Colon (tissue), 2 donors: ENCODE results near the gene EXOC4.
"Not testable (repeated sequence)": the region's sequence is repeated elsewhere in the genome, so short reads cannot be mapped to it uniquely, and the experiment has no call there.

Experiments used
- FAIRE-seq: peaks from 2 replicates; lab custom pipeline; 2012; peaks lifted over from hg19 to GRCh38; lab: Jason Lieb, UNC
- donor health status: control.
- donor health status: control.

Gene EXOC4

DNA sequence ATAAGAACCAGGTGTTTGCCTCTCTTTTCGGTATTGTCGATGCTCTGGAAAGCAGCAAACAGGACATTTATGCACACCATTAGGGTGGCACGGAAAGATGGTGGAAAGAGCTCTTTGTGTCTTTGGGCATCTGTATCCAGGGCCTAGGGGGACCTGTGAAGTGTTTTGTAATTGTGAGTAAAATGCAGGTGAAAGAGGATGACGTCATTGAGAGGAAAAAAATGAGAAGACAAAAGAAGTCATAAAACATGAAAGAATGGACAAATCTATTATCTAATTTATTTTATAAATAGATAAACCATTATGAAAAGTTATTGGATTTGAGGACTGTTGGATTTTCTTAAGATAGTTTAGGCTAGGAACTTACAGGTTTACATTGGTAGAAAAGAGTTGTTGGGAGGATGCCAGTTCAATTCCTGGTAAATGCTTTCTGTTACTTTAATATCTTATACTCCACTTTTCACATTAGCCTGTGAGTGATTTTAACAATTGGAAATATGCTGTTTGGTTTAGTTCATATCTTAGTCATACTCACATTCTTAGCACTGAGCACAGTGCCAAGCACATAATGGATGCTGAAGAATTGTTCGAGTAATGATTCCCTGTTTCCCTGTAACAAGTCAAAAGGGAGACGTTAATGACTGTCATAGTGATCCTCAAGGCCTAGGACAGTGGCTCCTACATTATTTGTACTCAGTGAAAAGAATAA is 62.6 kb downstream of the EXOC4 start:
- FAIRE-seq: no peak

- FAIRE-seq: no peak
These were observed 67.0 kb downstream of the EXOC4 start for GRCh38 chr7:133319842-133320241.

DNA sequence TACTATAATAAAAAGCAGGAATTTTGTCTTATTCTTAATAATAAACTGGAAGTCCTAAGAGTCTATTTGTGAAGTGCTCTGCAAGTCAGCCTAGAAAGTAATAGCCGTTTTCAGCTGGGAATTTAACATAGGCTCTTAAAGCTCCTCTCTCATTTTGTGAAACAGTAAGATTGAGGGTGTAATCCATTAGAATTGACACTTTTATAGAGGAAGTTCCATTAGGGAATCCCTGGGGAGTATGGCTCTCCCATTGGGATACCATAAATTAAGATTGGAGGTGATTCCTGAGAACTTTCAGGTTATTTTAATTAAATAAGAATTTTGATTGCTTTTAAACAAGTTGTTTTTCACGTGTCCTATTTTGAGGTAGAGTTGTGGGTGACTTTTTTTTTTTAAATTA is 68.0 kb downstream of the EXOC4 start:
- no peak for FAIRE-seq

- not testable (repeated sequence) for FAIRE-seq
These were observed 68.5 kb downstream of the EXOC4 start for GRCh38 chr7:133321366-133321765.

DNA sequence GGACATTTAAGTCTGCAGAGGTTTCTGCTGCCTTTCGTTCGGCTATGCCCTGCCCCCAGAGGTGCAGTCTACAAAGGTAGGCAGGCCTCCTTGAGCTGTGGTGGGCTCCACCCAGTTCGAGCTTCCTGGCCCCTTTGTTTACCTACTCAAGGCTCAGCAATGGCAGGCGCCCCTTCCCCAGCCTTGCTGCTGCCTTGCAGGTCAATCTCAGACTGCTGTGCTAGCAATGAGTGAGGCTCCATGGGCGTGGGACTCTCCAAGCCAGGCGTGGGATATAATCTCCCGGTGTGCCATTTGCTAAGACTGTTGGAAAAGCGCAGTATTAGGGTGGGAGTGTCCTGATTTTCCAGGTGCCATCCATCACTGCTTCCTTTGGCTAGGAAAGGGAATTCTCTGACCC is 73.9 kb downstream of the EXOC4 start:
- FAIRE-seq: not testable (repeated sequence)

DNA sequence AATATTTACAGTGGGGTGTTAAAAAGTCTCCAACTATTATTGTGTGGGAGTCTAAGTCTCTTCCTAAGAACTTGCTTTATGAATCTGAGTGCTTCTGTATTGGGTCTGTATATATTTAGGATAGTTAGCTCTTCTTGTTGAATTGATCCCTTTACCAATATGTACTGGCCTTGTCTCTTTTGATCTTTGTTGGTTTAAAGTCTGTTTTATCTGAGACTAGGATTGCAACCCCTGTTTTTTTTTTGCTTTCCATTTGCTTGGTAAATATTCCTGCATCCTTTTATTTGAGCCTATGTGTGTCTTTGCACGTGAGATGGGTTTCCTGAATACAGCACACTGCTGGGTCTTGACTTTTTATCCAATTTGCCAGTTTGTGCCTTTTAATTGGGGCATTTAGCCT is 75.1 kb downstream of the EXOC4 start:
- not testable (repeated sequence) for FAIRE-seq

GRCh38 chr7:133330085-133330484 is 77.2 kb downstream of the EXOC4 start:
- no peak for FAIRE-seq

DNA sequence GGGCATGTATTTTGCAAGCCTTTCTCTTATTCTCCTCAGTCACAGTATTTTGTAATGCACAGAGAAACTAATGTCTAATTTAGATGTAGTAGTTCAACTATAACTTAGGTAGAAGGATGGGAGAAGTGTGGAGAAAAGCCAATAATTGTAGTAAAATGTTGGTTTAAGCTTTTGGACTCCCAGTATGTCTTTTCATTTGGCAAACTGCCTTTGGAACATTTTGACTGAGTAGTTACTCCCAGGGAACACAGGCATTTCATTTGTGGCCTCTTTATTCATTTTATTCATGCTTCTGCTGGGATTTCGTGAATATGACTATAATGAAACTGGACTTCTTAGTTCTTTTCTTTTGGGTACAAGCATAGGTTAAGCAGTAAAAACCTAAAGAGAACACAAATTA is 79.0 kb downstream of the EXOC4 start:
- no peak for FAIRE-seq

- FAIRE-seq: no peak
These were observed 86.9 kb downstream of the EXOC4 start for GRCh38 chr7:133339772-133340171.

- FAIRE-seq: no peak
These were observed 91.4 kb downstream of the EXOC4 start for GRCh38 chr7:133344275-133344674.

DNA sequence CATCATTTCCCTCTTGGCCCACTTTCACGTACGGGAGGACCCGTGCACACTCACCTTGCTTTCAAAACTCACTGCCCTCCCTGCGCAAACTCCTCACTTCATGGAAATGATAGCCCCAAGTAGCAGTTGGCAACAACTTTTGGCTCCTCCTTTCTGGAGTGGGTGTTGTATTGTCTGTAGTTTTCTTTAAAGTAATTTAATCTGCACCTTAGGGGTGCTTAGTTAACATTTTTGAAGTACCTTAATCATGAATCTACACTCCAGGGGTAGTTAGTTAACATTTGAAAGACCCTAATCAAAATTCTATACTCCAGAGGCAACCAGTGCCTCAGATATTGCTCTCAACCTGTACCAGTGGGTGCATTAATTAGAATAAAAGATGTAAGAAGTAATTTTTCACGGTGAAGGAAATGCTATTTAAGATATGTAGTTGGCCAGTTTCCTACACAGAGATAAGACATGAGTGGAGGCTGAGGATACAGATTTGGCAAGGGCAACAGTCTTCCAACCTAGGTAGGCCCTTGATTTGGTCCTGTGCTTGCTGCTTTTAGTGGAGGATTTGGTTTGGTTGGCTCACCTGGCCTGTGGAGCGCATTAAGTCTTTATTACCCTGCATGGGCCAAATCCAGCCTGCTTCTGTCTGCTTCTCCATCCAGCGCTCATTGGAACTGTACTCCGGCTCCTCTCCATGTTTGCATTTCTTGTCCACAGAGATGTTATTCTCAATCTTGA is 93.0 kb downstream of the EXOC4 start:
- FAIRE-seq: no peak

GRCh38 chr7:133348250-133348649 is 95.4 kb downstream of the EXOC4 start:
- no peak for FAIRE-seq

GRCh38 chr7:133349101-133349500 is 96.2 kb downstream of the EXOC4 start:
- FAIRE-seq: no peak

DNA sequence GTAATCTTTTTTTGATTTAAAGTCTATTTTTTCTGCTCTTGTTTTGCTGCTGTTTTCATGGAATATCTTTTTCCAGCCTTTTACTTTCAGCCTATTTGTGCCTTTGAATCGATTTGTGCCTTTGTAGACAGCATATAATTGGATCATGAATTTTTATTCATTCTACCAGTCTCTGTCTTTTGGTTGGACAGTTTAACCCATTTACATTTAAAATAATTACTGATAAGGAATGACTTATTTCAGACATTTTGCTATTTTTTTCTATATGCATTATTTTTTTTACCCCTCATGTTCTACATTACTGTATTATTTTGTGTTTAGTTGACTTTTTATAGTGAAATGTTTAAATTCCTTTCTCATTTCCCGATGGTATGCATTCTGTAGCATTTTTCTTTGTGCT is 99.6 kb downstream of the EXOC4 start:
- no peak for FAIRE-seq

DNA sequence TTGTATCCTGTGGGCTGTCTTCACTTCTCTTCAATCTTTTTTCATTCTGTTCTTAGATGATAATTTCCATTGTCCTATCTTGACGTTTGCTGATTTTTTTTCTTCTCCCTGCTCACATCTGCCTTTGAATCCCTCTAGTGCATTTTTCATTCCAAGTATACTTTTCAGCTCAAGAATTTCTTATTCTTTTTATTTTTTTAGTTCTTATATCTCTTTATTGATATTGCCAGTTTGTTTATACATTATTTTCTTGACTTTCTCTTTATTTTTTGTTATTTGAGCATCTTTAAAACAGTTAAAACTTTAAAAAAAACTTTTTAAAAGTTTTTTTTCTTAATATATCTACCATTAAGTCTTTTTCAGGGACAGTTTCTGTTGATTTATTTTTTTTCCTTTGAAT is 100.9 kb downstream of the EXOC4 start:
- FAIRE-seq: no peak

DNA sequence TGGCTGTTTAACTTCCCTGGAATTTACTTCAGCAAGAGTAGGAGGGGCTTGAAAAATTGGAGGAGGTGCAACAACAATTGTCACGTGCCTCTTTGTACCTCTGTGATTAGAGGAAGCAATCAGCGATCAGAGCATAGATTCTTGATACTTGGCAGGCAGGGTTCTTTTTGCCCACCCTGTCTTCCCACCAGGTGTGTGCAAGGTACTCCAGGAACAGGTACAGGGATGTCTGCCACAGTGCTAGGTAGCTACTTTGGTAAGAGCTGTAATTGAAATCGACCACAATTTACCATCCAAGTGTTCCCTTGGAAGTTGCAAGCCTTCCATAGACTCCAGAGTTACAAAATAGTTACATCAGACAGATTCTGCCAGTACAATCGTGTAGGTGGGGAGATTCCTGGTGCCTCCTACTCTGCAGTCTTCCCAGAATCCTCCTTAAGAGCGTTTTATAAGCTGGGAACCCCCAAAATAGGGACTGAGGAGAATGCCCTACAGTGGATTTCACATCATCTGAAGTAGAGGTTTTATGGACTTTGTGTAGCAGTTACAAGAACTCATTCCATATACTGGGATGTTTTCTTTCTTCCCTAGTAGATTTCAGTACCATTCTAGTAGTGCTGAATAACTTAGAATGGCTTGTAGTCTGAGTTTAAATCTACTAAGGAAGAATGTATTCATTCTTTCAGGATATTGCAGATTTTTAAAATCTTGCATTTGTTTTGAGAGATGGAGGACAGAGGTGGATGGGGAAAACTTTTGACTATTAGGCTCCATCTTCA is 101.9 kb downstream of the EXOC4 start:
- FAIRE-seq: no peak

DNA sequence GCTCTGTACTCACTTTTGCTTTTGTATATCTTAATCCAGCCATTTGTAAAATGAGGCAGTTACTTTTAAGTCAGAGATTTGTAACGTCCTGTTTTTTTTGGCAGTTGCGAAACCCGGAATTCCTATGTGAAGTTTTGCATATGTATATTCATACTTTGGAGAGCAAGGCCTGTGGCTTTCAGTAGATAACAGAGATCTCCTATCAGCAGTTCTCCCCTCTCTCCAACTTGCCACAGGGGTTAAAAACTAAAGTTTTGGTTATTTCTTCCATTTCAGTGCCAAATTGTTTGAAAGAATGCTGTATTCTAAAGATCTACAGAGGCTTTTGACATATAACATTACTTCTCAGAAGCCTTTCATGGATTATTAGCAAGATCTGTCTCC is 102.4 kb downstream of the EXOC4 start:
- no peak for FAIRE-seq

DNA sequence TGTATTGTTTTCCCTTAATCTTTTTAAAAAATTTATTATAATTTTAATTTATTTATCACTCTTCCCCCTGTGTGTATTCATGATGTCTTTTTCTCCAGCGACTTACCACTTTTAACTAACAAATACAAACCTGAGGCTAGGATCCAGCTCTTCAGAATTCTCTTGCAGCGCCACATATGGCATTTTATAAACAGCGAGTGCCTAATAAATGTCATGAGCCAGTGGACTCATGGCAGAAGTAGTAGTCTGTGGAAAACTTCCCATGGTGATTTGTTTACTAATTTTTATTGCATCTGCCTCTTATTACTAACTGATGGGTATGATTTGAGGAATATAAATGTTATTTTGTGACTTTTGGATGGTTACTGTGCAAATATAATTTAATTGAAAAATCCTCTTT is 102.9 kb downstream of the EXOC4 start:
- FAIRE-seq: no peak

DNA sequence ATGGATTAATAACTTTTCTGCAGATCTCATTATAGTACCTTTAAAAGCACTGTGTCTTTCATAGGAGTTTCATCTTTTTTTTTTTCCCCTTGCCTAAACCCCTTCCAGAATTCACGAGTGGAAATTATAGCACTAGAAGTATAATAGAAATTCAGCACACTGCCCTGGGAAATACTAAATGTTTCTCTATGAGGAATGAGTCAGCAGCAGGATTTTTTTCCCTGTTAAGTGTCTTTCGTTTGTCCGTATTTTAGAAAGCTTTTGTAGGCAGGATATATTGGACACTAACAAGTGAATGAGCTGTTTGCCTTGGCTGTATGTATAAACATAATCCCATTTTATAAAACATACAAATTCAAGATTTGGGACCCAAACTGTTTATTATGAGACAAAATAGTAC is 105.8 kb downstream of the EXOC4 start:
- FAIRE-seq: no peak

DNA sequence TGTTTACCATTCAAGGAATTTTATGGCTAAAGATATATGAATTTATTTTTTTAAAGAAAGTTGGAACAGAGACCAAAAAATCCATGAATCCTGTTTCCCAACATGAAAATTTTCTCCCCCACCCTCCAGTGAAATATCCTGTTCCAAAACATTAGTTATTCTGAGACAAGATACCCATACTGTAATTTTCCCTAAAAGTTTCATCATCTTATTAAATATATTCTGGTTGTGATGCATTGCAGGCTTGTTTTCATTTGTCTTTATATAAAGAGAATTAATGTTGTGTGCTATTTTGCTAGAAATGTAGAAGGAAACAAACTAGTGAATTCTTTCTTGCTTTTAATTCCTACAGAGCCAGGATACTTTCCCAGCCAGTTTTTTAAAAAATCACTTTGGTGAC is 106.6 kb downstream of the EXOC4 start:
- FAIRE-seq: no peak

DNA sequence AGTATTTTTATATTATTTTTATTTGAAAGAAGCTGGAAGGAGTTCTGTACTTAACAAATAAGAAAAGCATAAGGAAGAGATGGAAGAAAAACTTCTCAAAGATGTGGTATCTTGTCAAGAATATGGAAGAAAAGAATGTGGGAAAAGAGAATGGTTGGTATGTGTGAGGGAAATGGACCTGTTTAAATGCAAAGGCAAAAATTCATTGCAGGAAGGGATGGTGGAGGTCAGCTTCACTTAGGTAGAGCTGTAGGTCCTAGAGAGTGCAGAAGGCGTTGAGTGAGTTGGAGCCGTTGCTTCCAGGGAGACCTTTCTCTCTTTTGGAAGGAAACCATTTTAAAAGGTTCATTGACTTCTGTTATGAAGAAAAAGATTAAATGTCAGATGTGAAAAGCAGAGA is 107.3 kb downstream of the EXOC4 start:
- no peak for FAIRE-seq

- FAIRE-seq: no peak
These were observed 108.9 kb downstream of the EXOC4 start for GRCh38 chr7:133361806-133362205.
